IPS-NIHi11 (cell line): Measurements from ENCODE around the gene KRT6B.
A peak's percentile ranks its signal among the peaks of the same experiment; 100 is the strongest.

ENCODE experiments used
- DNase-seq: peaks from one replicate; pipeline ENCODE4 v3.0.0; 2012; ENCODE audit warnings: mixed read lengths, low spot score

Gene KRT6B

DNA sequence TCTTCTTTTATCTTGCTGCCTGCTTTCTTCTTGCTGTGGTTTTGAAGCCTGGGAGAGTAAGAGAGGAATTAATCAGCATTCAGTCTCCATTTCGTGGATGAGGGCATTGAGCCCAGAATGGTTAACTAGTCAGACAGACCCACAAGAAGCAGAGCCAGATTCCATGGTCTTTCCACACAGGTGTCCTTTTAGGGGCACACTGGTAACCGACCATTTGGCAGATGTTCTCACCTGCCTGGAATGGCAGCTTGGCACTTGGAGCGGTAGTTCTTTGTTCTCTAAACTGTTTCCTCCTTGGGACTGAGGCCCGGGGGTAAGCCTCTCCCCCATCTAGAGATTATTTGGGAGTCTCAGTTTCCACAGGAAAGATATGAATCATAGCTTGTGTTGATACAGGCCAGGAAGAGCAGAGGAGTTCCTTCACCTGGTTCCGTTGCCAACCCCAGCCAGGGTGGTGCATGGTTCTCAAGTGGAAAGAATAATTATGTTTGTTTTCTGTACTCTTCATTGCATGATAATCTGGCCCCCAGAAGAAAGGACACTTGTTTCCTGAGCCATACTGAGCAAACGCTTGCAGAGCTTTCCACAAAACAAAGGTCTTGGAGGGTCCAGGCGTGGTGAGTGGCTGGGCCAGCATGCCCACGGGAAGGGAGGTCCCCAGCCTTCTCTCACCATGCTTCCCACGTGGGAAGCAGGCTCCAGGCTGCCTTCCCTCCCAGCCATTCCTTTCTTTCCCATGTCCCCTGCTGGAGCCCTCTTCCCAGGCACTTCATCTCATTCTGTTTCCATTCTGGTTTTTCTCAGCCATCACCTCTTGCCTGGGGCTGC, 15.7 kb downstream of the KRT6B start:
- no peak for DNase-seq

DNA sequence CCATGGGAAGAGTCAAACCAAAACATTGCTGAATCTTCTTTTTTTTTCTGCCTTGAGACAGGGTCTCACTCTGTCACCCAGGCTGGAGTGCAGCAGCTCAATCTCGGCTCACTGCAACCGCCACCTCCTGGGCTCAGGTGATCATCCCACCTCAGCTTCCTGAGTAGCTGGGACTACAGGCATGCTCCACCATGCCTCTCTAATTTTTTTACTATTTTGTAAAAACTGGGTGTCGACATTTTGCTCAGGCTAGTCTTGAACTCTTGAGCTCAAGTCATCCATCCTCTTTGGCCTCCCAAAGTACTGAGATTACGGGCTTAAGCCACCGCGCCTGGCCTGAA, 16.3 kb downstream of the KRT6B start:
- no peak for DNase-seq

DNA sequence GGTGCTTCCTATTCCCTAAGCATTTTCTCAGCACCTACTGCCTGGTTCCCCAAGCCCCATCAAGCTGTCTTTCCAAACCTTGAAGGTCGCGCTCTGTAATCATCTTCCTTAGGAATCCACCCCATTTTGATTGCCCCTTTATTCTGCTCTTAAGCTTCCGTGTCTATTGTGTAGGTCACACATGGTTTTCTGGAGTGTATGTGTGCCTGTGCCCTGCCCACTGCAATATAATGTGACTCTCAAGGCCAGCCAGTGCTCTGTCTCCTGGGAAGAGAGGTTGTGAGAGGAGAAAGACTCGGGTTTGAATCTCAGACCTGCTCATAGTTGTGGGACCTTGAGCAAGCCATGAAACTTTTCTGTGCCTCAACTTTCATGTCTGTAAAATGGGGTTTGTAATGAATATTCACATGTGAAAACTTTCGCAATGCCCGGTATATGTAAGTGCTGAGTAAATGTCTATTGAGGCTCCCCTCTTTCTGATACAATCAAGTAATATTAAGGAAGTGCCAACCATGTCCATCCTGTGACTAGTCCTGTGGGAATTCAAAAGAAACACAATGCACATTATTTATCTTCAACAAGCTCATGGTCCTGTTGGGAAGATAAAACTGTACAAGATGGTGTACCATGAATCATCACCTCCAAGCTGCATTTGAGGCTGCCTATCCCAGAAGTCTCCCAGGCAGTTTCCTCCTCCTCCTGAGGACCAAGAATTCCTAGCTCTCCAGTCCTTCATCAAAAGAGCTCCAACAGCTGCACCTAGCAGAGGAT, 17.0 kb downstream of the KRT6B start:
- no peak for DNase-seq

DNA sequence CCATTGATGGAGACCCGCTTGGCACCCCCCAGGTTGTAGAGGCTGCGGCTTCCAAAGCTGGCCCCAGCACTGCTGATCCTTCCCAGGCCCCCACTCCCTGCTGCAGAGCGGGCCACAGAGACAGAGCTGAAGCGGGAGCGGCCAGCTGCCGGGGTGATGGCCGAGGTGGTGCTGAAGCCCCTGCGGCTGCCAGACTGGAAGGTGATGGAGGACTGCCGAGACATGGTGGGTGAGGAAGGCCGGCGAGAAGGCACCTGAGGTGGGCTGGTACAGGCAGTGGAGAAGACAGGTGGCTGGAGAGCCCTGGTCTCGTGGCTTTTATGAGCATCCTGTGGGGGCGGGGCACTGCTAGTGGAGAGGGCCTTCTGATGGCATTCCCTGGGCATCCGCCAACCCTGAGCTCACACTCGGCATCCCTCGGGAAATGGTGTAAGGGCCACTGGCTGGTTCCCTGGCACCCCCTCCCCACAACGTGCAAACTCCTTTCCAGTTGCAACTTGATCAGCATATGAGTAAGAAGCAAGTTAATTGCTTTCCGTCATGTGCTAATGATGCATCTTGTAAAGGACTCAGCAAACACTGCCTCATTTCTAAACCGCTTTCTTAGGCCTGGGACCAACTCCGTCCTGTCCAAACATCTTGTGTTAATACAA, 17.7 kb downstream of the KRT6B start, which contains the start of gene KRT75:
Gene KRT75, minus strand, starts transcription at position 291 of the 653 bp plus-strand sequence. Its CDS starts 67 bp downstream, at position 224.
- DNase-seq = no peak

DNA sequence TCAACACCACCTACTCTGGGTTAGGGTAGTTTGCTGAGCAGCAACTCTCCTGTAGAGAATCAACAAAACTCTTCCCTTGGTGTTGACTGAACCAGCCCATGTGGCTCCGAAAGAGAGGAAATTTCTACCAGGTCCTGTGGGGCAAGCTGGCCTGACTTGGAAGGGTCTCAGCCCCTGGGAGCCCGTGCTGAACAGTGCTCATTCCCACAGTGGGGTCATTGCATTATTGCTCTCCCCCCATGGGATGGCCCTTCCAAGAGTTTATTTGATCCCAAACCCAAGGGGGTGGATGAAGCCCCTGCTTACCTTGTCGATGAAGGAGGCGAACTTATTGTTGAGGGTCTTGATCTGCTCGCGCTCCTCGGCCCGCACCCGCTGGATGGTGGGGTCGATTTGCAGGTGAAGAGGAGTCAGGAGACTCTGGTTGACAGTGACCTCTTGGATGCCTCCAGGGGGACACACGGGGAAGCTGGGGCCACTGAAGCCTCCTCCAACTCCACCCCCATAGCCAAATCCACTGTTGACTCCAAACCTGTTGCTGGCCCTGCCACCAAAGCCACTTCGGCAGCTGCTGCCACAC, 18.4 kb downstream of the KRT6B start:
- no peak for DNase-seq

DNA sequence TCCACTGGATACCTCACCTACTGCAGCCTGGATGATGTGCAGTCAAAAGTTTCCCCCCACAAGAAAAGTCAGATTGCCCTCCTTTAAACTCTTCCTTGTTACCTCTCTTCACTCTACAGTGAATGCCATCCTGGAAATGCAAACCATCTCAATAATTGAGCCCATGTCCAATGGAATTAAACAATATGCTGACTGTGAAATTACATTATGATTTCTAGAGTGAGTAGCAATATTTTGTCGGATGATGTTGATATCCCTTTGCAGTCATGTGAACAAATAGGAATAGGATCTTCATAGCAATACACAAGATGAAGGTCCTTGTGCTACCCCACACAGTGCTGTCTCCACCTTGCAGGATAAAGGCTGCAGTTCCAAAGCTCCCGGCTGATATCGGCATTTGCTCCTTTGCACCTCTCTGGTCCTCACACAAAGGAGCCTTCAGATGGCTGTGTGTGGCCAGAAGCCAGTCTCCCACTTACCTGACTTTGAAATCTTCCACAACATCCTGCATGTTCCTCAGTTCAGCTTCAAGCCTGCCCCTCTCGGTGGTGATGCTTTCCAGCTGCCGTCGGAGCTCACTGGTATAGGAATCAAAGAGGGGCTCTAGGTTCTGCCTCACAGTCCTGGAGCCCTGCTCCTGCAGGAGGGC, 19.3 kb downstream of the KRT6B start:
- no peak for DNase-seq

DNA sequence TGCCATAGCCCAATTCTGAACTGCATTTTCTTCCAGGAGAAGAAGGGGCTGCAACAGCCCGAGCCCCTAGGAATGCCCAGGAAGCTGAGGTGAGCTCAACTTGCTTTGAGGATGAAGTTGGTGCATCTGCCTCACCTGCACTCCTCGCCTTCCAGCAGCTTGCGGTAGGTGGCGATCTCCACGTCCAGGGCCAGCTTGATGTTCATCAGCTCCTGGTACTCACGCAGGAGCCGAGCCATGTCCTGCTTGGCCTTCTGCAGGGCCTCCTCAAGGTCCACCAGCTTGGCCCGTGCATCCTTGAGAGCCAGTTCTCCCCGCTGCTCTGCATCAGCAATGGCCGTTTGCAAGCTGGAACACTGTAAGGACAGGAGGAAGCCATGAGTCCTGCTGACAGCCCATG, 23.8 kb downstream of the KRT6B start:
- DNase-seq = no peak

DNA sequence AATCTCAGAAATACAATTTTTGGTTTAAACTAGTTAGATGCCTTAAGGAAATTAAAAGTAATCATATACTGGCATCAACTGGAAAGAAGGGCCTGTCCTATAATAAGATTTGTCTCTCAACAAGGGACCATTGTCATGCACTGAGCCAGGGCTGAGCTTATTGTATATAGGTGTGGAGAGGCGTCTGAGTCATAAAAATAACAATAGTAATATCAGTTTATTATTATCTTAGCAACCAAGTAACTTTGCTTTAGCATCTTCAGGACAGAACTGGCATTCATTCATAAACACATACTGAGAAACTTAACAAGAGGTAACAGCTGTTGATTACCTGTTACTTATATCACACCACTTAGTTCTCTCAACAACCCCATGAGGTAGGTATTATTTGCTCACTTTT, 24.9 kb downstream of the KRT6B start:
- no peak for DNase-seq

DNA sequence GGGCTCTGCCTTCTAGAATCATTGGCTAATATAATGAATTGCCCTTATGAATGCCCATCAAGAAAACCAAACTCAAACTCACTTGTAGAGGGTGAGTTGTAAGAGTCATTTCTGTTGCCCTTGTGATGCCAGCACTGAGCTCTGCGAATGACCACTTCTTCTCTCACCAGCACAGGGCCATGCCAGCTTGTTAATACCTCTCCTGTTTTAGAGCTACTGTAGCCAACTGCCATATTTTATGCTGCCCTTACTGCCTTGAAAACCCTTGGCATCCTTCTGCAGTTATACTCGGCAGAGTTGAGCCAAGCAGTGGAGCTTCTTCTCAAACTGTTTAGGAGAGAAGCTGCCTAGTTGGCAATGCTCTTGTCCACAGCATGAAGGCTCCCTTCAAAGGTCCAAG, 25.9 kb downstream of the KRT6B start:
- DNase-seq = no peak

DNA sequence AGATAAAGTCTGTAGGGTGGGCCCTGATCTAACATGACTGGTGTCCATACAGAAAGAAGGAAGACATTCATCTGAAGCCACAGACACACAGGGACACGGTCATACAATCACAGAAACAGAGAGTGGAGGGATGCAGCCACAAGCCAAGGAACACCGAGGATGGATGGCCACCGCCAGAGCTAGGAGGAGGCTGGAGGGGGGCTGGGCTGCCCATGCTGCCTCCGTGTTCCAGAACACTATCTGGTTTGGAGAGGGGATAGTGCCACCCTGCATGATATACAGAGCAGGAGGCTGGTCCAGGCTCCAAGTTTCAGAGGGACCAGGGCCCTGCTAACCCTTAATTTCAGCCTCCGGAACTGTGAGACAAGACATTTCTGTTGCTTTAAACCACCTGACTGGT, 26.5 kb downstream of the KRT6B start:
- DNase-seq = no peak

DNA sequence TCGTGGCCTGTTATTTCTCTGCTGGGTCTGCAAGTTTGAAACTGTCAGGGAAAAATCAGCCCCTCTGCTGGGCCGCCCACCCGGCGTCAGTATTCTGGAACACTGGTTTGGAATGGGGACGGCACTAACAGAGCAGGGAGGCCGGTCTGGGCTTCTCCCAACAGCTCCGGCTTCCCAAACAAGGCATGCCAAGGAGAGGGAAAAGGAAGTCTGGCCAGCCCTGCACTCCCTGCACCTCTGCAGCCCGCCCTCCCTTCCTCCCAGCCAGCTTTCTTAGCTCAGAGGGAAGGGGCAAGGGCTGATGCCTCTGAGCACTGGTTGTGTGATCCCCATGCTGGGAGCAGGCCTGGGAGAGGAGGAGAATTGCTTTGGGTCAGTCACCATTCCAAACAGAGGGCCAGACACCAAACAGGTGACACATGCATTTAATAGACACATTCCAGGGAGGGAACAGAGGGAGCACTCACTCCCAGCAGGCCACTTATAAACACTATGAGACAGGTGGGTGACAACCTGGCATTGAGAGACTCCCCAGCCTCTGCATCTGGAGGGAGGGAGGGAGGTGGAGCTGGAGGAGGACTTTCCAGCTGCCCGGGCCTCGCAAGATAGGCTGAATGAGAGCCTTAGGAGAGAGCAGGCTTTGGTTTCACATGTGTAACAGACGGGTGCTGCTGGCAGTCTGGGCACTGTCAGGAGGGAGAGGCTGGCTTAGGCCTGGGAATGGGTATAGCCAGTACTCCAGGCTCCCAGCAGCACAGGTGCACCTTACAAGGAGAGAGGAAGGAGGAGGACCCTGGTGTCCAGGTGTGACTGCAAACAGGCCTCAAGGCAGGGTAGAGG, 28.1 kb downstream of the KRT6B start:
- DNase-seq = no peak

DNA sequence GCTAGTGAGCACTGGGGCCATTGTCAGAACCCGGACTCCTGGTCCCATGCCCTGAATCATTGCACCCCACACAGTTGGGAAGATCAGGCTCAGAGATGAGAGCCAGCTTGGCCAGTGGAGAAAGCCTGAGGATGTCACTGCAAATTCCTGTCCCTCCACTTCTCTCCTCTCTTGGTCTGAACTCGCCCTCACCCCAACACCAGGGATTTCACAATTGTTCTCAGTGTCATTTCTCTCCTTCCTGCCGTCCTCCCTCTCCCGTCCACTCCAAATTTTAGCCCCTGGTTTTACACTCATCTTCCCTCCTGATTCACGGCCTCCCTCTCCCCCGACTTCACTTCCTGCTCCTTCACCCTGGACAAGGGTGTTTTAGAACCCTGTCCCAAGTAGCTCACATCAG, 28.9 kb downstream of the KRT6B start:
- DNase-seq = no peak

DNA sequence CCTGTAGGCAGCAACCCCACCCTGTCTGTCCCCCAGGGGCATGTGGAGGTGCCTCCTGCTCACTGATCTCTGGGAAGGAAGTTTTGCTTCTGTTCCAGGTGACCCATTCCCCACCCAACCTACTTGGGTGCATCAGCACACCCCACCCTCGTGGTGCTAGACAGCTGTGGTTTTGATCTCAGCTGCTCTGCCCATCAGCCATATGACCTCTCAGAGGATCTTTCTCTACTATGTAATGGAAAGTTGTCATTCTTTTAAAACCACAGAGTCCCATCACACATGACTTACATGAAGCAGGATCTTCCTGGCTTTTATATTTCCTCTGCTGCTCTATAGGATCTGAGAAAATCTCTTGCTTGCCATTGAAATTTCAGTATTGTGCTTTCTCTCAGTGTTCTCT, 32.3 kb downstream of the KRT6B start:
- no peak for DNase-seq

DNA sequence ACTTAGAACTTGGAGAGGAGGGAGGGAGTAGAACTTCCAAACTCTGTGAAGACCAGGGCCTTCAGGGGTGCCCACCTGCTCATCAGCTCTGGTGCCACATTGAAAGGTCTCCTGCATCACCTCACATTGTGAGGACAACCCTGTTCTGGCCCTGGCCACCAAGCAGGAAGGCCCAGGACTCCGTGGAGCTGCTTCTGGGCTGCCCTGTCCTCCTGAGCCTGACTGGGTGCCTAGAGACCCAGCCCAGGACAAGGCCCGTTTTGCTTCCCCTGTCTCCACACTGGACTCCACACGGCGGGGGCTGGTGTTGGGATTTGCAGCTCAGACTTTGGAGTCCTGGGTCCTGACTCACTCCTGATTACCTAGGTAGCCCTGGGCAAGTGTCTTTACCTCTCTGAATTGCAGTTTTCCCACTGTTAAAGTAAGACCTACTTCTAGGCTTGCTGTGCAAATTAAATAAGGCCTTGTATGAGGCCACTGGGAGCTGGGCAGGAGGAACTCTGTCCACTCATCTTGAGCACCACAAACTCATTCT, 33.3 kb downstream of the KRT6B start:
- DNase-seq = no peak

DNA sequence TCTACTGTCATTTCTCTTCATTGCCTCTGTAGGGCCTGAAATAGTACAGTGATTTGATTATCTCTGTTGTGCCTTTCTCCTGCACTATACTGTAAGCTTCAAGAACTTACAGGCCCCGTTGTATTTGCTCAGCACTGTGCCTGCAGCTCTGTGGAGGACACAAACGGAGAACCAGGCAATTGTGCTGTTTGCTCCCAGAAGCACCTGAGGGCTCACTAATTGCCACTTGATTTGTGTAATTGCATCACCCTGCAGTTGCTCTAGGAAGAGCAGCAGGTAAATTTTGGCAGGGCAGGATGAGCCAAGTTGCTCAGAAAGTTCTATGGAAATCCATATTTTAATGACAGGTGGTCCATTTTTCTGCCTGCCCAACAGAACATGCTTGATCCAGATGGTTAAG, 34.2 kb downstream of the KRT6B start:
- DNase-seq = no peak

DNA sequence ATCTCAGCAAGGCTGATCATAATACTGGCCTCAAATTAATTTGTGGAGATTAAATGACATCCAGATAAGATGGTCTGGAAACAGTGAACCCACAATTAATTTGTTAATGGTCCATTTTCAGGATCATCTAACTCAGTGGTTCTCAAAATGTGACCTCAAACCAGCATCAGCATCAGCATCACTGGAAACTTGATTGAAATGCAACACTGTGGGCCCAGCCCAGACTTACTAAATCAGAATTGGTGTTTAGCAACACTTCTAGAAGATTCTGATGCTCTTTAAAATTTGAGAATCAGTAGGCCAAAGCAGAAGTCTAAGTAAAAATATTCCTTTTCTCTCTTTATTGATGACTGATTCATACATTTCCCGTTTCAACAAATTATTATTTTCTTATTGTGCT, 35.2 kb downstream of the KRT6B start:
- no peak for DNase-seq

DNA sequence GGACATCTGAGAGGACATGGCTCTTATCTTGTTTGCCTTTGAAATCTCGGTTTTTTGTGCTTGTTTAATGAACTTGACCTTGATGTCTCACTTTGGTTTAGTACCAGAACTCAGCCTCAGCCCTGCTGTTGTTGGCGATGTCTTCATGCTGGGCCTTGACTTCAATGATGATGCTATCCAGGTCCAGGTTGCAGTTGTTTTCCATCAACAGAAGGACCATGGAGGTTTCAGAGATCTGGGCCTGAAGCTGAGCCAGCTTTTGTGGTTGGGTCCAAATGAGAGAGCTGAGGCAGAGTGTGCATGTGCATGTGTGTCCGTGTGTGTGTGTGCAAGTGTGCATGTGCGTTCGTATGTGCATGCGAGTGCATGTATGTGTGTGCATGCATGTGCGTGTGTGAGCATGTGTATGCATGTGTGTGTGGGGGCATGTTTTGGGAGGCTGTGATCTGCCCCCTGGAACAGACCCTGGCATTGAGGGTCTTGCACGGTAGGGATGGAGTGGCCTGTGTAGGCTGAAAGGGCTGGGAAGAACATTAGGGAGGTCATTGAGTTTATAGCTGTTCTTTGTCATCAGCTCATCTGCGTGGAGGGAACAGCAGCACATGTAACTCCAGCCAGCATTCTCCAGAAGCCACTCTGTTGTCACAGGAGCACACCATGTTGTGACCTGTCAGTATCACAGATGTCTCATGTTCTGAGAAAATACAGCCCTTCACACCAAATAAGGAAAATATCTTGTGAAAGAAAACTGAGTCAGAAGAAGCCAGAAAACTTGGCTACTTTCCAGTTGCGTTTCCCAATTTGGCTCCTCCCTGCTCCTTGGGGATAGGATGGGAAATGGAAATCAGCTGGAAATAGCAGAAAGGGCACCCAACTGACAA, 35.8 kb downstream of the KRT6B start:
- DNase-seq = no peak

DNA sequence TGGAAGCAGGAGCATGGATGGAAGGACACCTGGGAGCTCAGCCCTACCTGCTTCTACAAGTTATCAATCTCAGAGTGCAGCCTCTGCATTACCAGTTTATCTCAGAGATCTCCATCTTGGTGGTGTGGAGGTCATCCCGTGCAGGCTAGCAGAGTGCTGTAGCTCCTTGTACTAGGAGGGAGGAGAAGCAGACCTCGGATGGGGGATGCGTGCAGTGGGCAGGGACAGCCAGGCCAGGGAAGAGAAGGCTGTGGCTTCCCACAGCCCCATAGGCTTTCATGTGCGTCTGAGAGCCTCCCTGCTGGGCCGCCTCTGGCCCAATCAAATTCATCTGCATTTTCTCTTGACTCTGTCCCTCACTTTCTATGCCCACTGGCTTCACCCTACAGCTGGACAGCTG, 37.0 kb downstream of the KRT6B start:
- peak; percentile 29 for DNase-seq

DNA sequence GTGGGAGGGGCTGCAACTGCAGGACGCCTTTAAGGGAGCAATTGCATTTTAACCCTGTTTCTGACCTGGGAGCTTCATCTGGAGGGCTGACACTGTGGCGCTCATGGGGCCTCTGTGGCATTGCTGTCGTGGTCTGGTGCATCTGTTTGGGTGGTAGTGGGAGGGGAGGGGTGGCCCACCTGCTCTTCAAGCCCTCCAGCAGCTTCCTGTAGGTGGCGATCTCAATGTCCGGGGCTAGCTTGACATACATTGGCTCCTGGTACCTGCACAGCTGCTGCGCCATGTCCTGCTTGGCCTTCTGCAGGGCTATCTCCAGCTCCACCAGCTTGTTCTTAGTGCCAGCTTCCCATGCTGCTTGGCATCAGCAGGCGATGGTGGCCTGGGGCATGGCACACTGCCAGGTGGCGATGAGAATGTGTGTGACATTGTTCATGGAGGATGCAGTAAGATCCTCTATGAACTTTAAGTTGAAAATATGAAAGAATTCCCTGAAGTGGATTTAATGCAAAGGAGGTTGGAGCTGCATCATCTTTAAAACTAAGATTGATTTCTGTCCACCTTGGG, 38.1 kb downstream of the KRT6B start:
- DNase-seq = peak; percentile 71

DNA sequence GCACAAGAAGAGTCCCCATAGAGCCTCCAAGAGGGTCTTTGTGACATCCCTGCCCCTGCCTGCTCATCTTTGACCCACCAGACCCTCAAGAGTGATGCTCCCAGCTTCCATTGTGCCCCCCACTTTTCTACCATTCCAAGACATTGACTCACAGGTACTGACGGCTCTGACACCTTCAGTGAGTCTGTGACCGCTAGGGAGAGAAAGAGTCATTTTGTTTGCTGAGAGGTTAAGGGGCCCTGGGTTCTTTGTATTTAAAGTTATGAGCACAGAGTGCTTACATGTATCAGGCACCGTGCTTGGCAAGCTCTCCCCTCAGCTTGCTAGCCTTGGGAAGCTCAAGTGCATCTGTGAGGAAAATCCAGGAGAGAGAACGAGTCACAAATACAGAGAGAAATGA, 38.7 kb downstream of the KRT6B start:
- DNase-seq = no peak
